Measurements from ENCODE around the gene DTX3L.

The DTX3L gene
- total RNA-seq, result 82.6 to 109 (median 106) reads per million in 3 donors

- H3K27ac ChIP-seq (ENCODE audit: insufficient read depth, low read length, poor library complexity, severe bottlenecking), result peak within 1 kb of the TSS; percentile 83
- peak within 1 kb of the TSS; percentile 91 for H3K4me3 ChIP-seq (ENCODE audit: insufficient read depth, low read depth, low read length, poor library complexity, severe bottlenecking)
- peak; percentile 64 to 76 (median 66) for DNase-seq
- H3K36me3 ChIP-seq (ENCODE audit: control insufficient read depth, insufficient read depth, low read length), result peaks cover 29% of the 10 kb centered on the region
- no peaks in the 10 kb centered on the region for H3K9me3 ChIP-seq (ENCODE audit: control insufficient read depth, low read length)
- H3K27me3 ChIP-seq (replicated peaks; ENCODE audit: control insufficient read depth, insufficient read depth, low read length, poor library complexity, severe bottlenecking), result no peaks in the 10 kb centered on the region
- peaks cover 34% of the 10 kb centered on the region for H3K4me1 ChIP-seq (ENCODE audit: control insufficient read depth, insufficient read depth, low read length, poor library complexity, severe bottlenecking)
Measured at GRCh38 chr3:122564155-122564912, at the start of gene DTX3L, which contains the start of gene PARP9. TSS of gene DTX3L (plus strand) at chr3:122564338. CDS start at chr3:122564427, 89 bp downstream. TSS of gene PARP9 (minus strand) at chr3:122564300. CDS start at chr3:122559620, 4,680 bp downstream.

GRCh38 chr3:122515020-122515468 lies 49.1 kb upstream of the DTX3L start:
- H3K27ac ChIP-seq (ENCODE audit: insufficient read depth, low read length, poor library complexity, severe bottlenecking), result peak overlapping the region; percentile 98
- no peak for DNase-seq
- no peaks in the 10 kb centered on the region for H3K4me1 ChIP-seq (ENCODE audit: control insufficient read depth, insufficient read depth, low read length, poor library complexity, severe bottlenecking)
- no peaks in the 10 kb centered on the region for H3K36me3 ChIP-seq (ENCODE audit: control insufficient read depth, insufficient read depth, low read length)
- H3K9me3 ChIP-seq (ENCODE audit: control insufficient read depth, low read length), result no peaks in the 10 kb centered on the region
- H3K4me3 ChIP-seq (ENCODE audit: insufficient read depth, low read depth, low read length, poor library complexity, severe bottlenecking), result peak overlapping the region; percentile 85
- H3K27me3 ChIP-seq (replicated peaks; ENCODE audit: control insufficient read depth, insufficient read depth, low read length, poor library complexity, severe bottlenecking), result no peaks in the 10 kb centered on the region

GRCh38 chr3:122515870-122516269 lies 48.3 kb upstream of the DTX3L start:
- Histone ChIP-seq H3K27ac (ENCODE audit: insufficient read depth, low read length, poor library complexity, severe bottlenecking) (no peak overlapping the region), H3K36me3 (ENCODE audit: control insufficient read depth, insufficient read depth, low read length) (no peaks in the 10 kb centered on the region), H3K27me3 (replicated peaks; ENCODE audit: control insufficient read depth, insufficient read depth, low read length, poor library complexity, severe bottlenecking) (no peaks in the 10 kb centered on the region), H3K4me3 (ENCODE audit: insufficient read depth, low read depth, low read length, poor library complexity, severe bottlenecking) (no peak overlapping the region), H3K9me3 (ENCODE audit: control insufficient read depth, low read length) (no peaks in the 10 kb centered on the region), H3K4me1 (ENCODE audit: control insufficient read depth, insufficient read depth, low read length, poor library complexity, severe bottlenecking) (no peaks in the 10 kb centered on the region)
- no peak for DNase-seq

DNA sequence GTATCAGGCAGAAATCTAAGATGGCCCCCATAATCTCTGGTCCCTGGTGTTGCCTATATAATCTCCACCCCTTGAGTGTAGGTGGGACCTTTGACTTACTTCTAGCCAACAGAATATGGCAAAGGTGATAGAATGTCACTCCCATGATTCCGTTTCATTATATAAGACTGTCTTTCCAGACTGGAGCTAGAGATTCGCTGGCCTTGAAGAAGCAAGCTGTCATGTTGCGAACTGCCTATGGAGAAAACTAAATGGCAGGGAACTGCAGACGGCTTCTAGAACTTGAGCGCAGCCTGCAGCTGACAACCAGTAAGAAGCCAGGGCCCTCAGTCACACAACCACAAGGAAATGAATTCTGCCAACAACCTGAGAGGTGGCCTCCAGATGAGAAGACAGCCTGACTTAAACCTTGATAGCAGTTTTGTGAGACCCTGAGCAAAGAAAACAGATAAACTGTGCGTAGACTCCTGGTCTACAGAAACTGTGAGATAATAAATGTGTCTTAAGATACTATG lies 47.2 kb upstream of the DTX3L start:
- no peaks in the 10 kb centered on the region for H3K4me1 ChIP-seq (ENCODE audit: control insufficient read depth, insufficient read depth, low read length, poor library complexity, severe bottlenecking)
- DNase-seq, result no peak
- H3K4me3 ChIP-seq (ENCODE audit: insufficient read depth, low read depth, low read length, poor library complexity, severe bottlenecking), result no peak overlapping the region
- no peaks in the 10 kb centered on the region for H3K36me3 ChIP-seq (ENCODE audit: control insufficient read depth, insufficient read depth, low read length)
- H3K27me3 ChIP-seq (replicated peaks; ENCODE audit: control insufficient read depth, insufficient read depth, low read length, poor library complexity, severe bottlenecking), result no peaks in the 10 kb centered on the region
- no peak overlapping the region for H3K27ac ChIP-seq (ENCODE audit: insufficient read depth, low read length, poor library complexity, severe bottlenecking)
- H3K9me3 ChIP-seq (ENCODE audit: control insufficient read depth, low read length), result no peaks in the 10 kb centered on the region

- Histone ChIP-seq H3K27me3 (replicated peaks; ENCODE audit: control insufficient read depth, insufficient read depth, low read length, poor library complexity, severe bottlenecking) (no peaks in the 10 kb centered on the region), H3K4me1 (ENCODE audit: control insufficient read depth, insufficient read depth, low read length, poor library complexity, severe bottlenecking) (no peaks in the 10 kb centered on the region), H3K4me3 (ENCODE audit: insufficient read depth, low read depth, low read length, poor library complexity, severe bottlenecking) (no peak overlapping the region), H3K27ac (ENCODE audit: insufficient read depth, low read length, poor library complexity, severe bottlenecking) (no peak overlapping the region), H3K9me3 (ENCODE audit: control insufficient read depth, low read length) (no peaks in the 10 kb centered on the region), H3K36me3 (ENCODE audit: control insufficient read depth, insufficient read depth, low read length) (no peaks in the 10 kb centered on the region)
- DNase-seq, result no peak
Measured at GRCh38 chr3:122519693-122520092, 44.4 kb upstream of the DTX3L start.

DNA sequence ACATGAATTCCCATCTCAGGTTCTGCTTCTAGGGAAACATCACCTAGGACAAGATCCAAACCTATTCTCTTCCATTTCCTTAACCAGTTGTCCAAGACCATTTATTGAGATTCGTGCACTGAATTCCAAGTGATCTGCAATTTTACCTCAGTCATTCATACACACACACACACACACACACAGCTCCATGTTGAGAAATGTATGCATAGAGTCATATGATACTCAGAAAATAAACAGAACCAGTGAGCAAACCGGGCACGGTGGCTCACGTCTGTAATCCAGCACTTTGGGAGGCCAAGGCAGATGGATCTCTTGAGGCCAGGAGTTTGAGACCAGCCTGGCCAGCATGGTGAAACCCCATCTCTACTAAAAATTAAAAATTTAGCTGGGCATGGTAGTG lies 43.3 kb upstream of the DTX3L start:
- no peak overlapping the region for H3K27ac ChIP-seq (ENCODE audit: insufficient read depth, low read length, poor library complexity, severe bottlenecking)
- no peaks in the 10 kb centered on the region for H3K4me1 ChIP-seq (ENCODE audit: control insufficient read depth, insufficient read depth, low read length, poor library complexity, severe bottlenecking)
- H3K9me3 ChIP-seq (ENCODE audit: control insufficient read depth, low read length), result no peaks in the 10 kb centered on the region
- no peak overlapping the region for H3K4me3 ChIP-seq (ENCODE audit: insufficient read depth, low read depth, low read length, poor library complexity, severe bottlenecking)
- DNase-seq, result no peak
- no peaks in the 10 kb centered on the region for H3K36me3 ChIP-seq (ENCODE audit: control insufficient read depth, insufficient read depth, low read length)
- no peaks in the 10 kb centered on the region for H3K27me3 ChIP-seq (replicated peaks; ENCODE audit: control insufficient read depth, insufficient read depth, low read length, poor library complexity, severe bottlenecking)

- no peak overlapping the region for H3K27ac ChIP-seq (ENCODE audit: insufficient read depth, low read length, poor library complexity, severe bottlenecking)
- DNase-seq, result no peak
- H3K4me3 ChIP-seq (ENCODE audit: insufficient read depth, low read depth, low read length, poor library complexity, severe bottlenecking), result no peak overlapping the region
- H3K36me3 ChIP-seq (ENCODE audit: control insufficient read depth, insufficient read depth, low read length), result peaks cover 11% of the 10 kb centered on the region
- H3K27me3 ChIP-seq (replicated peaks; ENCODE audit: control insufficient read depth, insufficient read depth, low read length, poor library complexity, severe bottlenecking), result no peaks in the 10 kb centered on the region
- no peaks in the 10 kb centered on the region for H3K9me3 ChIP-seq (ENCODE audit: control insufficient read depth, low read length)
- H3K4me1 ChIP-seq (ENCODE audit: control insufficient read depth, insufficient read depth, low read length, poor library complexity, severe bottlenecking), result no peaks in the 10 kb centered on the region
Measured at GRCh38 chr3:122523317-122523716, 40.8 kb upstream of the DTX3L start.

GRCh38 chr3:122530164-122530563 lies 34.0 kb upstream of the DTX3L start:
- Histone ChIP-seq H3K27ac (ENCODE audit: insufficient read depth, low read length, poor library complexity, severe bottlenecking) (no peak overlapping the region), H3K4me1 (ENCODE audit: control insufficient read depth, insufficient read depth, low read length, poor library complexity, severe bottlenecking) (no peaks in the 10 kb centered on the region), H3K27me3 (replicated peaks; ENCODE audit: control insufficient read depth, insufficient read depth, low read length, poor library complexity, severe bottlenecking) (no peaks in the 10 kb centered on the region), H3K4me3 (ENCODE audit: insufficient read depth, low read depth, low read length, poor library complexity, severe bottlenecking) (no peak overlapping the region), H3K9me3 (ENCODE audit: control insufficient read depth, low read length) (no peaks in the 10 kb centered on the region), H3K36me3 (ENCODE audit: control insufficient read depth, insufficient read depth, low read length) (peaks cover 40% of the 10 kb centered on the region)
- no peak for DNase-seq

DNA sequence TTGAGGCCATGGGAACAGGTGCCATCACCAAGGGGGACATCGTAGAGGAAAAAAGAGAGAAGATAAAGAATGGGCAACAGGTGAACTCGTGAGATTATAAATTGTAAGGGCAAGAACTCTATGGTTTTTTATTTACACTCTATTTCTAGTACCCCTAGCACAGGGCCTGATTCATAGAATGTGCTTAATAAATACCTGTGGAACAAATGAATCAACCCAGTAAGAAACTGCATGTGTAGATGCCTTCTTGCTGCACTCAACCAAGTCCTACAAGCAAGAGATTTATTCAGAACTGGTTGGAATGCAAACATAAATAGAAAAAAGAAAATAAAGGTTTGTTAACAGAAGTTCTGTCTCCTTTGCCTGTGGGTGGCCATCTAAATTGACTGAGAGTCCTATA lies 30.7 kb upstream of the DTX3L start:
- DNase-seq, result no peak
- Histone ChIP-seq H3K27me3 (replicated peaks; ENCODE audit: control insufficient read depth, insufficient read depth, low read length, poor library complexity, severe bottlenecking) (no peaks in the 10 kb centered on the region), H3K4me3 (ENCODE audit: insufficient read depth, low read depth, low read length, poor library complexity, severe bottlenecking) (no peak overlapping the region), H3K9me3 (ENCODE audit: control insufficient read depth, low read length) (no peaks in the 10 kb centered on the region), H3K27ac (ENCODE audit: insufficient read depth, low read length, poor library complexity, severe bottlenecking) (no peak overlapping the region), H3K4me1 (ENCODE audit: control insufficient read depth, insufficient read depth, low read length, poor library complexity, severe bottlenecking) (no peaks in the 10 kb centered on the region), H3K36me3 (ENCODE audit: control insufficient read depth, insufficient read depth, low read length) (peaks cover 53% of the 10 kb centered on the region)

DNA sequence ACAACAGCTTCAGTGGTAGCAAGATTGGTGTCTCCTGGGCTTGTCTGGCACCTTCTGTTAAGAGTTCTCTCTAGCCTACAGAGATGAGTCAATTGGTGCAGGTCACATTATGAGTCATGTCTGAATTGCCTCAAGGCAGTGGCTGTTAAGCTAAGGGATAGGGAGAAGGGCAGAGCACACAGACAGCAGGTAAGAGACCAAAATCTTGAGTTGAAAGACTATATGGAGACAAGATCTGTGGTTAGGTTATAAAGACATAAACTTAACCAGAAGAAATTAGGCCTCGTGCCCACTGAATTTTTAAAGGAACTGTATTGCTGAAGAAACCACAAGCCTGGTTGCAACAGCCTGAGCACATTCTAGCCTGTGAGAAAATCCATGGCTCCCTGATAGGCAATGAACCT lies 30.2 kb upstream of the DTX3L start:
- Histone ChIP-seq H3K9me3 (ENCODE audit: control insufficient read depth, low read length) (no peaks in the 10 kb centered on the region), H3K4me3 (ENCODE audit: insufficient read depth, low read depth, low read length, poor library complexity, severe bottlenecking) (no peak overlapping the region), H3K4me1 (ENCODE audit: control insufficient read depth, insufficient read depth, low read length, poor library complexity, severe bottlenecking) (no peaks in the 10 kb centered on the region), H3K27me3 (replicated peaks; ENCODE audit: control insufficient read depth, insufficient read depth, low read length, poor library complexity, severe bottlenecking) (no peaks in the 10 kb centered on the region), H3K36me3 (ENCODE audit: control insufficient read depth, insufficient read depth, low read length) (peaks cover 53% of the 10 kb centered on the region), H3K27ac (ENCODE audit: insufficient read depth, low read length, poor library complexity, severe bottlenecking) (no peak overlapping the region)
- DNase-seq, result no peak

Data from effector memory CD4-positive, alpha-beta T cell (primary cell).